Endothelial cell of umbilical vein (primary cell): ENCODE results near the gene GSE1. TPM values are rescaled to one million over a fixed set of nuclear protein-coding genes. Genes with fewer than 3 reads are reported as not detected.

Experiments
- BruUV-seq: library from RNA; stranded (reverse); fragments of 400-500 nt; replicated peaks from 2 replicates; lab custom pipeline; 2021; lab: Mats Ljungman, UMichigan
- CTCF ChIA-PET: fragments of 300-600, 350-600 bp; sonication (Branson Sonifier 250); formaldehyde crosslinking; loops from one replicate; lab custom pipeline; 2021; ENCODE audit warnings: antibody characterized with exemption, inconsistent platforms; lab: Charles Lee
- POLR2A ChIA-PET: fragments of 300-600, 350-600 bp; sonication (Branson Sonifier 250); formaldehyde crosslinking; loops from one replicate; lab custom pipeline; 2021; ENCODE audit warnings: antibody characterized with exemption, inconsistent platforms; lab: Charles Lee
- DNase-seq: peaks from one replicate; pipeline ENCODE4 v3.0.0-alpha.2; 2011; ENCODE audit warnings: low read depth, low spot score
- FAIRE-seq: peaks from 2 replicates; lab custom pipeline; 2011; peaks lifted over from hg19 to GRCh38; lab: Jason Lieb, UNC
- H2AFZ ChIP-seq: 2 replicates; pipeline ENCODE4 v1.6.0; 2012; ENCODE audit warnings: low read depth, low read length, control low read depth, inconsistent platforms
- H3K27ac ChIP-seq: 2 replicates; pipeline ENCODE4 v1.5.1; 2011; ENCODE audit warnings: low read depth, mild to moderate bottlenecking, control low read depth, low read length, moderate library complexity; ENCODE audit not compliant: insufficient read depth
- H3K27me3 ChIP-seq, 2 experiments: 2 replicates each; pipeline versions ENCODE4 v1.6.0 to v1.6.1; 2011; ENCODE audit warnings: low read length in 2 of 2, mixed read lengths in 1 of 2; ENCODE audit not compliant: control insufficient read depth in 2 of 2, insufficient read depth in 2 of 2
- H3K36me3 ChIP-seq, 2 experiments: 2 replicates in 1 of 2; 3 replicates in 1 of 2; pipeline ENCODE4 v1.5.1; 2011; ENCODE audit warnings: low read length in 2 of 2, mild to moderate bottlenecking in 1 of 2, moderate library complexity in 1 of 2; ENCODE audit not compliant: control insufficient read depth in 2 of 2, insufficient read depth in 2 of 2; ENCODE audit errors: extremely low read depth in 1 of 2
- H3K4me1 ChIP-seq: 3 replicates; pipeline ENCODE4 v1.5.1; 2011; ENCODE audit warnings: mild to moderate bottlenecking, low read length; ENCODE audit not compliant: control insufficient read depth, insufficient read depth; ENCODE audit errors: extremely low read depth
- H3K4me2 ChIP-seq: 2 replicates; pipeline ENCODE4 v1.6.1; 2011; ENCODE audit warnings: low read length, control low read depth, mixed read lengths; ENCODE audit not compliant: insufficient read depth
- H3K4me3 ChIP-seq, 3 experiments: fragments of 200-600 bp in 1 of 3; sonication (generic), shearing (Covaris generic) in 1 of 3; replicated peaks in 1 of 3; 2 replicates each; pipeline ENCODE4 v1.5.1; 2011 to 2016; ENCODE audit warnings: control low read depth in 3 of 3, low read length in 3 of 3, mild to moderate bottlenecking in 2 of 3, inconsistent platforms in 1 of 3, low read depth in 1 of 3, moderate library complexity in 1 of 3; ENCODE audit not compliant: insufficient read depth in 1 of 3
- H3K79me2 ChIP-seq: 2 replicates; pipeline ENCODE4 v1.6.0; 2012; ENCODE audit warnings: low read length, inconsistent platforms; ENCODE audit not compliant: control insufficient read depth, insufficient read depth
- H3K9ac ChIP-seq: replicated peaks from 2 replicates; pipeline ENCODE3; 2011; ENCODE audit warnings: low read length, control low read depth; ENCODE audit not compliant: insufficient read depth; ENCODE audit errors: extremely low read depth
- H3K9me1 ChIP-seq: replicated peaks from 3 replicates; pipeline ENCODE4 v1.6.0; 2011; ENCODE audit warnings: mild to moderate bottlenecking, low read length; ENCODE audit not compliant: control insufficient read depth, insufficient read depth; ENCODE audit errors: extremely low read depth
- H3K9me3 ChIP-seq: replicated peaks from 2 replicates; pipeline ENCODE4 v1.5.1; 2012; ENCODE audit warnings: low read length, inconsistent platforms; ENCODE audit not compliant: control insufficient read depth, insufficient read depth
- H4K20me1 ChIP-seq: replicated peaks from 2 replicates; pipeline ENCODE3; 2011; ENCODE audit warnings: mild to moderate bottlenecking, low read length; ENCODE audit not compliant: control insufficient read depth, insufficient read depth; ENCODE audit errors: extremely low read depth
- CTCF ChIP-seq, 2 donors: IDR thresholded peaks; 1 replicate in 1 of 2; 2 replicates in 1 of 2; pipeline ENCODE4 v1.5.1; 2011; ENCODE audit warnings: low read length in 2 of 2, mild to moderate bottlenecking in 2 of 2, moderate library complexity in 2 of 2, control low read depth in 1 of 2, inconsistent platforms in 1 of 2, low read depth in 1 of 2; ENCODE audit not compliant: insufficient read depth in 1 of 2; ENCODE audit errors: extremely low read depth in 1 of 2
- EZH2 ChIP-seq: IDR thresholded peaks from 2 replicates; pipeline ENCODE4 v1.6.1; 2012; ENCODE audit warnings: borderline replicate concordance, low read depth, mild to moderate bottlenecking, moderate library complexity, low read length, inconsistent platforms; ENCODE audit not compliant: severe bottlenecking
- FOS ChIP-seq: IDR thresholded peaks from 2 replicates; pipeline ENCODE4 v1.6.1; 2011; ENCODE audit warnings: mild to moderate bottlenecking, low read length, moderate library complexity, borderline replicate concordance; ENCODE audit not compliant: insufficient read depth
- GATA2 ChIP-seq: IDR thresholded peaks from 2 replicates; pipeline ENCODE4 v1.7.0; 2011; ENCODE audit warnings: low read depth, mild to moderate bottlenecking, moderate library complexity, mixed read lengths, low read length; ENCODE audit not compliant: insufficient read length, insufficient read depth
- JUN ChIP-seq: IDR thresholded peaks from 2 replicates; pipeline ENCODE4 v1.6.1; 2011; ENCODE audit warnings: borderline replicate concordance, low read depth; ENCODE audit not compliant: insufficient read length, insufficient read depth
- MYC ChIP-seq: IDR thresholded peaks from one replicate; pipeline ENCODE4 v1.6.1; 2011; ENCODE audit warnings: mild to moderate bottlenecking, low read depth, low read length
- POLR2A ChIP-seq: IDR thresholded peaks from 2 replicates; pipeline ENCODE4 v1.6.1; 2012; ENCODE audit warnings: low read depth, mild to moderate bottlenecking, control low read depth, low read length
- POLR2AphosphoS5 ChIP-seq: IDR thresholded peaks from 2 replicates; pipeline ENCODE4 v1.6.1; 2012; ENCODE audit warnings: low read depth, mild to moderate bottlenecking, control low read depth, low read length, moderate library complexity; ENCODE audit not compliant: insufficient read depth
- dilution Hi-C: fragments of 300-500 bp; cut with MboI; formaldehyde crosslinking; loops from one replicate; pipeline ENCODE4 v1.15.0; 2019; ENCODE audit warnings: low sequenced_read_pairs; ENCODE audit not compliant: extremely low pct_ligation_motif_present
- intact Hi-C: fragments of 100-400 bp; cut with micrococcal nuclease; formaldehyde crosslinking; loops from one replicate; pipeline ENCODE4 v1.10.0; 2022
- polyA plus RNA-seq, 4 experiments: library from polyadenylated mRNA; depleted of rRNA in 3 of 4; stranded (reverse) in 3 of 4; unstranded in 1 of 4; fragments of >200 nt; gene quantifications; 2 replicates each; pipeline versions ENCODE4 v1.2.1 to v1.2.3, GENCODE V29; 2011 to 2012; ENCODE audit warnings: missing spikeins in 1 of 4
- total RNA-seq: library from RNA; stranded (reverse); gene quantifications from 2 replicates; pipeline ENCODE4 v1.2.3, GENCODE V29; 2021
- TF ChIP-seq, protein P1 (sequence below): IDR thresholded peaks from 2 replicates; pipeline ENCODE4 v1.6.1; 2011; ENCODE audit not compliant: insufficient read depth, insufficient read length

The GSE1 gene
- total and polyA plus RNA-seq, 2 donors (not counting 3 experiments of a cell fraction or from before 2014, with no cell fraction given), result 4.2 to 18.3 TPM

- Histone ChIP-seq H3K9me1 (no peaks in the 10 kb centered on the region), H3K9ac (no peak overlapping the region), H3K79me2 (no peaks in the 10 kb centered on the region), H3K9me3 (no peaks in the 10 kb centered on the region), H4K20me1 (no peaks in the 10 kb centered on the region), H3K4me2 (no peak overlapping the region), H3K36me3 (no peaks in the 10 kb centered on the region), H3K27ac (no peak overlapping the region), H3K27me3 (no peaks in the 10 kb centered on the region), H3K4me1 (peaks cover 19% of the 10 kb centered on the region), H3K4me3 (no peak overlapping the region), H2AFZ (no peak overlapping the region)
- no peak for TF ChIP-seq JUN
- no peak for TF ChIP-seq POLR2AphosphoS5
- TF ChIP-seq, protein P1, sequence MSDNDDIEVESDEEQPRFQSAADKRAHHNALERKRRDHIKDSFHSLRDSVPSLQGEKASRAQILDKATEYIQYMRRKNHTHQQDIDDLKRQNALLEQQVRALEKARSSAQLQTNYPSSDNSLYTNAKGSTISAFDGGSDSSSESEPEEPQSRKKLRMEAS, result no peak
- TF ChIP-seq CTCF (IDR thresholded peaks at IDR 0.05; ENCODE audit: extremely low read depth in 1 of 2, insufficient read depth in 1 of 2, low read depth in 1 of 2, low read length in 2 of 2), result no peak
- no peak for TF ChIP-seq POLR2A
- no peak for TF ChIP-seq FOS
- TF ChIP-seq EZH2, result no peak
- TF ChIP-seq MYC, result no peak
- no peak for TF ChIP-seq GATA2
- FAIRE-seq, result no peak
- dilution Hi-C loops (no loop called here), intact Hi-C loops (no loop called here)
- DNase-seq, result no peak
- ChIA-PET POLR2A (no interaction called here), CTCF (interaction anchor here (0.8 to 1.3 kb wide), 2 partner anchors 37 to 88 kb away, joined by 3 read pairs; no protein-coding TSS in a partner anchor)
- no TSS peak for BruUV-seq
Measured at GRCh38 chr16:85578599-85578948, 34.5 kb upstream of the GSE1 start.
